ENCODE results near the gene ERC2.

DNA sequence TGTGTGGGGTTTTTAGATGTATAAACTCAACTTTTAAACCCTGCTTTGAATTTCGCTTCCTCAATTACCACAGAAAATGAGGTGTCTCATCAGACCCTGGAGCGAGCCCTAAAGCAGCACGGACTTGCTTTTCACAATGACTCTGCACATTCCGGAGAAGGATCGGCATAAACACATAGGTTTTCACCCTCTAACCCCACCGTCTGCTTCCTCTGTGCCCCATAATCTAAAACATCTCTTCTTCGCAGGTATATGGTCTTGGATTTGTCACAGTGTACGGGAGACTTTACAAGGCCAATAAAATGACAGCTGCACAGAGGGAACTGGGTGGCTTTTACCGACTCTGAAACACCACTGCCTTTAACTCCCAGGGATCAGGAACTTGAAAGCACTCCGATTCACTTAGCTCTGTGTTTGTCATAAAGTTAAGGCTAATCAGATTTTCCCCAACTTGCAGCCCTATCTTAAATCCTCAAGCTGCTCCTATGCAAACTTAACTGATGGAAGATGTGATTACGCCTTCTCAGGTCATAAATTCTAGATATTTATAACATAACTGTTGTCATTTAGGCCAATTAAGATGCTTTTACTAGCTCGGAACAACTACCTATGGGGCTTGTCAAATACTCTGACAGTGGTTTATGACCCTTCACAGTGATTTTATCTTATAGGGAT, 847.8 kb downstream of the ERC2 start:
- TF ChIP-seq, protein P1, sequence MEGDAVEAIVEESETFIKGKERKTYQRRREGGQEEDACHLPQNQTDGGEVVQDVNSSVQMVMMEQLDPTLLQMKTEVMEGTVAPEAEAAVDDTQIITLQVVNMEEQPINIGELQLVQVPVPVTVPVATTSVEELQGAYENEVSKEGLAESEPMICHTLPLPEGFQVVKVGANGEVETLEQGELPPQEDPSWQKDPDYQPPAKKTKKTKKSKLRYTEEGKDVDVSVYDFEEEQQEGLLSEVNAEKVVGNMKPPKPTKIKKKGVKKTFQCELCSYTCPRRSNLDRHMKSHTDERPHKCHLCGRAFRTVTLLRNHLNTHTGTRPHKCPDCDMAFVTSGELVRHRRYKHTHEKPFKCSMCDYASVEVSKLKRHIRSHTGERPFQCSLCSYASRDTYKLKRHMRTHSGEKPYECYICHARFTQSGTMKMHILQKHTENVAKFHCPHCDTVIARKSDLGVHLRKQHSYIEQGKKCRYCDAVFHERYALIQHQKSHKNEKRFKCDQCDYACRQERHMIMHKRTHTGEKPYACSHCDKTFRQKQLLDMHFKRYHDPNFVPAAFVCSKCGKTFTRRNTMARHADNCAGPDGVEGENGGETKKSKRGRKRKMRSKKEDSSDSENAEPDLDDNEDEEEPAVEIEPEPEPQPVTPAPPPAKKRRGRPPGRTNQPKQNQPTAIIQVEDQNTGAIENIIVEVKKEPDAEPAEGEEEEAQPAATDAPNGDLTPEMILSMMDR (conservative IDR thresholded peaks at IDR 0.05 in 1 of 2, IDR thresholded peaks at IDR 0.05 in 1 of 2; ENCODE audit: extremely low read depth in 1 of 2, insufficient read depth in 1 of 2, low read depth in 1 of 2, low read length in 2 of 2): no peak
- no peak for TF ChIP-seq EZH2 (IDR thresholded peaks at IDR 0.05; ENCODE audit: borderline replicate concordance, low read length)

Measured in mammary epithelial cell (primary cell).